ENCODE data around the gene SPAG17. TPM values are rescaled to one million over a fixed set of nuclear protein-coding genes. Genes with fewer than 3 reads are reported as not detected.
A peak's percentile ranks its signal among the peaks of the same experiment; 100 is the strongest.

SPAG17 gene
- total RNA-seq, 1 donor from 2014 or later = 0.12 TPM

DNA sequence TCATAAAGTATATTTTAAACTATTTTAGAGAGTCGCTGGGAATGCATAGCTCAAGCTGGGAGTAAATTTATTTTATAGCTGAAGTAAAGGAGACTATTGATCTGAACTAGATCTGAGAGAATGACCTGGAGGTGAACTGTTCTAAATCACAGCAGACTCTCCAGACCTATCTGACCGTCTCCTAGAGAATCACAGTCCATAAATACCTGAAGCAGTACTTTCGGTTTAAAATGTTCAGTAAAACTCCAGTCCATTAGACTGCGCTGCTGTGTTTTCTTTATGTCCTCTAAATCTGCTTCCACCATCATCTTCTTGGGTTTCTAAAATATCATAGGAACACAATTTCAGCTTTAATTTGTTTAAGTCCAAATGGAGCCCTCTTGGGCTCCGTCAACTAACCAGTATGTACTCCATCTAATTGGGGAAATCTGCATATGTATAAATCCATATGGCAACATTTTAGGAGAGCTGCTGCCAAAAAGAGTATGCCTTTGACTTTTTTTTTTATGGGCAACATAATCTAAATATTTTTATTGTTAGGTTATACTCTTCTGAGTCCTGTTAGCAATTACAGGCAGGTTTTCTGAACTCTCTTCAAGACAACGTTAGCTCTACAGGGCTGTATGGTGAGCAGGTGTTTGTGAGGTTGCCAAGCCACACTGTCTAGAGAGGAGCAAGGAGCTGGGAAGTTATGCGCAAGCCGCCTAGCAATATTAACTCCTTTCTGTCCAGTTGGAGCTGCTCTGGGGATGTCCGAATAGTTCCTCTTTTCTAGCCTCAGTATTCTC lies 111.2 kb downstream of the SPAG17 start:
- TF ChIP-seq, protein P1, sequence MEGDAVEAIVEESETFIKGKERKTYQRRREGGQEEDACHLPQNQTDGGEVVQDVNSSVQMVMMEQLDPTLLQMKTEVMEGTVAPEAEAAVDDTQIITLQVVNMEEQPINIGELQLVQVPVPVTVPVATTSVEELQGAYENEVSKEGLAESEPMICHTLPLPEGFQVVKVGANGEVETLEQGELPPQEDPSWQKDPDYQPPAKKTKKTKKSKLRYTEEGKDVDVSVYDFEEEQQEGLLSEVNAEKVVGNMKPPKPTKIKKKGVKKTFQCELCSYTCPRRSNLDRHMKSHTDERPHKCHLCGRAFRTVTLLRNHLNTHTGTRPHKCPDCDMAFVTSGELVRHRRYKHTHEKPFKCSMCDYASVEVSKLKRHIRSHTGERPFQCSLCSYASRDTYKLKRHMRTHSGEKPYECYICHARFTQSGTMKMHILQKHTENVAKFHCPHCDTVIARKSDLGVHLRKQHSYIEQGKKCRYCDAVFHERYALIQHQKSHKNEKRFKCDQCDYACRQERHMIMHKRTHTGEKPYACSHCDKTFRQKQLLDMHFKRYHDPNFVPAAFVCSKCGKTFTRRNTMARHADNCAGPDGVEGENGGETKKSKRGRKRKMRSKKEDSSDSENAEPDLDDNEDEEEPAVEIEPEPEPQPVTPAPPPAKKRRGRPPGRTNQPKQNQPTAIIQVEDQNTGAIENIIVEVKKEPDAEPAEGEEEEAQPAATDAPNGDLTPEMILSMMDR (IDR thresholded peaks at IDR 0.05) = no peak
- DNase-seq (no peak), ATAC-seq (no peak)
- Histone ChIP-seq H3K27ac (no peak overlapping the region), H3K4me3 (no peak overlapping the region), H3K36me3 (no peaks in the 10 kb centered on the region), H3K9me3 (no peaks in the 10 kb centered on the region), H3K27me3 (no peaks in the 10 kb centered on the region), H3K4me1 (no peaks in the 10 kb centered on the region)
- intact Hi-C loops (cut with DNase I) = no loop called here

DNA sequence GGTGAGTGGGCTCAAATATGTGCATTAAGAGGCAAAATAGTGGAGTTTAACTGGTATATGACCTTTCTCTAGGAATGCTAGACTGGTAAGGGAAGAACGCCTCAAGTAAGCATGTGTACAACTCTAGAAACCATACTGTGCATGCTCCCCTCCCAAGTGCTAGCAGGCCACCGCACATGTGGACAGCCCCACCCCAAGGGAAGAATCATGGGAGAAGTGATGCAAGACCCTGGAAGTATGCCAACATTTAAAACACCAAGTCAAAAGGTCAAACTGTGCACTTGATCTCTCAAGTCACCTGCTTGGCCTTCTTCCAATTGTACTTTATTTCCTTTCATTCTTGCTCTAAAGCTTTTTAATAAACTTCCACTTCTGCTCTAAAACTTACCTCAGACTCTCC lies 135.0 kb downstream of the SPAG17 start:
- DNase-seq (no peak), ATAC-seq (no peak)
- TF ChIP-seq, protein P1 (IDR thresholded peaks at IDR 0.05) = no peak
- H3K4me1 ChIP-seq = no peaks in the 10 kb centered on the region
- H3K36me3 ChIP-seq = no peaks in the 10 kb centered on the region
- H3K27me3 ChIP-seq = no peaks in the 10 kb centered on the region
- H3K27ac ChIP-seq = no peak overlapping the region
- H3K9me3 ChIP-seq = no peaks in the 10 kb centered on the region
- intact Hi-C loops (cut with DNase I) = no loop called here
- no peak overlapping the region for H3K4me3 ChIP-seq

DNA sequence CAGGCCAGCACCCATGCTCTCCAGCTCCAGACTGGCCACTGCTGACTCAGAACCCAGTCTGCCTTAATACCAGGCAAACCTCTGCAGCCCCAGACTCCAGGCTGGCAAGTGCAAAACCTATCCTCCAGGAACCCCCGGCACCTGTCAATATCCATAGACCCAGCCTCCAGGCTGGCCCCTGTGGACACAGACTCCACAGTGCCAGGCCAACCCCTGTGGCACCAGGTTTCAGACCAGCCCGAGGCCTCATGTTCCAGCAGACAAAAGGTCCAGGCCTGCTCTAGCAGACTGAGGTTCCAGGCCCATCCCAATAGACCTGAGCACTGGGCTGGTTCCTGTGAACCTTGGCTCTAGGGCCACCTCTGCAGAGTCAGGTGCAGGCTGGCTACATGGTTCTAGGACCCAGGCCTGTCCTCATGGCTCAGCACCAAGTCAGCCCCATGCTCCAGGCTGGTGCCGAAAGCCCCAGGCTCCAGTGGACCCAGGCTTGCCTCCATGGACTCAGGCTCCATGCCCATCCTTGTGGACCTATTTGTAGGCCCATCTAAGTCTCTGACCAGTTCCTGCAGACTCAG lies 137.3 kb downstream of the SPAG17 start:
- Histone ChIP-seq H3K9me3 (no peaks in the 10 kb centered on the region), H3K4me1 (no peaks in the 10 kb centered on the region), H3K27ac (no peak overlapping the region), H3K36me3 (no peaks in the 10 kb centered on the region), H3K27me3 (no peaks in the 10 kb centered on the region), H3K4me3 (no peak overlapping the region)
- TF ChIP-seq, protein P1 (IDR thresholded peaks at IDR 0.05) = no peak
- intact Hi-C loops (cut with DNase I) = no loop called here
- ATAC-seq (peak; percentile 32), DNase-seq (no peak)

DNA sequence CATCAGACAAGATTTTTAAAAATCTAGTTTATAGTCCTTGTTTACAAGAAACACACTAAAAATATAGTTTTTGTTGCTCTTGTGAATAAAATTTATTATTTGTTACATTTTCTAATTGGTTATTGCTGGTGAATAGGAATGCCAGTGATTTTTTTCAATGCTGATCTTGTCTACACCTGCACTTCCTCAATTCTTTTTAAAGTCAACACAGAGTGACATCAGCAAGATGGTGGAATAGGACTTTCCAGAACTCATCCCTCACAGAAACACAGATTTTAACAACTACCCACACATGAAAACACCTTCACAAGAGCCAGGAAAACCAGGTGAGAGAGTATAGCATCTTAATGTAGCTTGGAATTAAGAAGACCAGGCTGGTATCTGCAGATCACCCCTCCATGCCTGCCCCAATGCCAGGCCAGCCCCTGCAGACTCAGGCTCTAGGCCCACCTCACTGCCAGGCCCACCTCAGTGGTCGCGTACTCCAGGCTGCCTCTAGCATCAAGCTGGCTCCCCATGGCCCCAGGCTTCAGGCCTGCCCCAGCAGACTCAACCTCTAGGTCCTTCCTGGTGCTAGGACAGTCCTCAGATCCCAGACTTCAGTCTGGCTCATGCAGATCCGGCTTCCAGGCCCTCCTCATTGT lies 137.9 kb downstream of the SPAG17 start:
- Histone ChIP-seq H3K36me3 (no peaks in the 10 kb centered on the region), H3K27ac (no peak overlapping the region), H3K9me3 (no peaks in the 10 kb centered on the region), H3K4me1 (no peaks in the 10 kb centered on the region), H3K27me3 (no peaks in the 10 kb centered on the region), H3K4me3 (no peak overlapping the region)
- no peak for DNase-seq
- ATAC-seq = peak; percentile 22
- intact Hi-C loops (cut with DNase I) = no loop called here
- TF ChIP-seq, protein P1 (IDR thresholded peaks at IDR 0.05) = no peak

DNA sequence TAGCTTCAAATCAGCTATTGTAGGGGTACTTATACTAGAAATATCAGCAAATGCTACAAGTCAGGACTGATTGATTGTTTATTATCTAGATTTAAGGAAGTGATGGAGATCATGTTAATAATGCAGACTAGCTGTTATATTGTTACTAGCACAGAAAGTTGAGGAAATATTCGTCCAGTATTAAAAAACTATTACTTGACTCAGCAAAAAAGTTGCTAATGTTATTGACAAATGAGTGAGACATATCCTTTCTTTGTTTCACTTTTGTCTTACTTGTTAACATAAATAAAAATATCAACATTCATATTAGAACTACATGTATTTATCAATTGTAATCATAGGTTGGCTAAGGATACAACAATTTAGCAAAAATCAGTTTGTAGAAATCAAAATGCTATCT lies 141.4 kb downstream of the SPAG17 start:
- DNase-seq = no peak
- intact Hi-C loops (cut with DNase I) = no loop called here
- no peak for ATAC-seq
- Histone ChIP-seq H3K27me3 (no peaks in the 10 kb centered on the region), H3K4me1 (no peaks in the 10 kb centered on the region), H3K9me3 (no peaks in the 10 kb centered on the region), H3K36me3 (no peaks in the 10 kb centered on the region), H3K27ac (no peak overlapping the region), H3K4me3 (no peak overlapping the region)
- TF ChIP-seq, protein P1 (IDR thresholded peaks at IDR 0.05) = no peak

Measured in upper lobe of right lung (tissue), 1 donor.